ENCODE results near the gene RRAGD. TPM values are rescaled to one million over a fixed set of nuclear protein-coding genes. Genes with fewer than 3 reads are reported as not detected.

Gene RRAGD
- total and polyA plus RNA-seq, 2 experiments from 2014 or later: 7.0 to 20.1 TPM

GRCh38 chr6:89330910-89331309 lies 81.2 kb downstream of the RRAGD start (continued):
- TF ChIP-seq, protein P1, sequence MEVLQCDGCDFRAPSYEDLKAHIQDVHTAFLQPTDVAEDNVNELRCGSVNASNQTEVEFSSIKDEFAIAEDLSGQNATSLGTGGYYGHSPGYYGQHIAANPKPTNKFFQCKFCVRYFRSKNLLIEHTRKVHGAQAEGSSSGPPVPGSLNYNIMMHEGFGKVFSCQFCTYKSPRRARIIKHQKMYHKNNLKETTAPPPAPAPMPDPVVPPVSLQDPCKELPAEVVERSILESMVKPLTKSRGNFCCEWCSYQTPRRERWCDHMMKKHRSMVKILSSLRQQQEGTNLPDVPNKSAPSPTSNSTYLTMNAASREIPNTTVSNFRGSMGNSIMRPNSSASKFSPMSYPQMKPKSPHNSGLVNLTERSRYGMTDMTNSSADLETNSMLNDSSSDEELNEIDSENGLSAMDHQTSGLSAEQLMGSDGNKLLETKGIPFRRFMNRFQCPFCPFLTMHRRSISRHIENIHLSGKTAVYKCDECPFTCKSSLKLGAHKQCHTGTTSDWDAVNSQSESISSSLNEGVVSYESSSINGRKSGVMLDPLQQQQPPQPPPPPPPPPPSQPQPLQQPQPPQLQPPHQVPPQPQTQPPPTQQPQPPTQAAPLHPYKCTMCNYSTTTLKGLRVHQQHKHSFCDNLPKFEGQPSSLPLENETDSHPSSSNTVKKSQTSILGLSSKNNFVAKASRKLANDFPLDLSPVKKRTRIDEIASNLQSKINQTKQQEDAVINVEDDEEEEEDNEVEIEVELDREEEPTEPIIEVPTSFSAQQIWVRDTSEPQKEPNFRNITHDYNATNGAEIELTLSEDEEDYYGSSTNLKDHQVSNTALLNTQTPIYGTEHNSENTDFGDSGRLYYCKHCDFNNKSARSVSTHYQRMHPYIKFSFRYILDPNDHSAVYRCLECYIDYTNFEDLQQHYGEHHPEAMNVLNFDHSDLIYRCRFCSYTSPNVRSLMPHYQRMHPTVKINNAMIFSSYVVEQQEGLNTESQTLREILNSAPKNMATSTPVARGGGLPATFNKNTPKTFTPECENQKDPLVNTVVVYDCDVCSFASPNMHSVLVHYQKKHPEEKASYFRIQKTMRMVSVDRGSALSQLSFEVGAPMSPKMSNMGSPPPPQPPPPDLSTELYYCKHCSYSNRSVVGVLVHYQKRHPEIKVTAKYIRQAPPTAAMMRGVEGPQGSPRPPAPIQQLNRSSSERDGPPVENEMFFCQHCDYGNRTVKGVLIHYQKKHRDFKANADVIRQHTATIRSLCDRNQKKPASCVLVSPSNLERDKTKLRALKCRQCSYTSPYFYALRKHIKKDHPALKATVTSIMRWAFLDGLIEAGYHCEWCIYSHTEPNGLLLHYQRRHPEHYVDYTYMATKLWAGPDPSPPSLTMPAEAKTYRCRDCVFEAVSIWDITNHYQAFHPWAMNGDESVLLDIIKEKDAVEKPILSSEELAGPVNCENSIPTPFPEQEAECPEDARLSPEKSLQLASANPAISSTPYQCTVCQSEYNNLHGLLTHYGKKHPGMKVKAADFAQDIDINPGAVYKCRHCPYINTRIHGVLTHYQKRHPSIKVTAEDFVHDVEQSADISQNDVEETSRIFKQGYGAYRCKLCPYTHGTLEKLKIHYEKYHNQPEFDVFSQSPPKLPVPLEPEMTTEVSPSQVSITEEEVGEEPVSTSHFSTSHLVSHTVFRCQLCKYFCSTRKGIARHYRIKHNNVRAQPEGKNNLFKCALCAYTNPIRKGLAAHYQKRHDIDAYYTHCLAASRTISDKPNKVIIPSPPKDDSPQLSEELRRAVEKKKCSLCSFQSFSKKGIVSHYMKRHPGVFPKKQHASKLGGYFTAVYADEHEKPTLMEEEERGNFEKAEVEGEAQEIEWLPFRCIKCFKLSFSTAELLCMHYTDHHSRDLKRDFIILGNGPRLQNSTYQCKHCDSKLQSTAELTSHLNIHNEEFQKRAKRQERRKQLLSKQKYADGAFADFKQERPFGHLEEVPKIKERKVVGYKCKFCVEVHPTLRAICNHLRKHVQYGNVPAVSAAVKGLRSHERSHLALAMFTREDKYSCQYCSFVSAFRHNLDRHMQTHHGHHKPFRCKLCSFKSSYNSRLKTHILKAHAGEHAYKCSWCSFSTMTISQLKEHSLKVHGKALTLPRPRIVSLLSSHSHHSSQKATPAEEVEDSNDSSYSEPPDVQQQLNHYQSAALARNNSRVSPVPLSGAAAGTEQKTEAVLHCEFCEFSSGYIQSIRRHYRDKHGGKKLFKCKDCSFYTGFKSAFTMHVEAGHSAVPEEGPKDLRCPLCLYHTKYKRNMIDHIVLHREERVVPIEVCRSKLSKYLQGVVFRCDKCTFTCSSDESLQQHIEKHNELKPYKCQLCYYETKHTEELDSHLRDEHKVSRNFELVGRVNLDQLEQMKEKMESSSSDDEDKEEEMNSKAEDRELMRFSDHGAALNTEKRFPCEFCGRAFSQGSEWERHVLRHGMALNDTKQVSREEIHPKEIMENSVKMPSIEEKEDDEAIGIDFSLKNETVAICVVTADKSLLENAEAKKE (CRISPR knock-in tag; IDR thresholded peaks at IDR 0.05): no peak
- TF ChIP-seq ZNF114 (CRISPR knock-in tag; IDR thresholded peaks at IDR 0.05): no peak
- TF ChIP-seq, protein P2, sequence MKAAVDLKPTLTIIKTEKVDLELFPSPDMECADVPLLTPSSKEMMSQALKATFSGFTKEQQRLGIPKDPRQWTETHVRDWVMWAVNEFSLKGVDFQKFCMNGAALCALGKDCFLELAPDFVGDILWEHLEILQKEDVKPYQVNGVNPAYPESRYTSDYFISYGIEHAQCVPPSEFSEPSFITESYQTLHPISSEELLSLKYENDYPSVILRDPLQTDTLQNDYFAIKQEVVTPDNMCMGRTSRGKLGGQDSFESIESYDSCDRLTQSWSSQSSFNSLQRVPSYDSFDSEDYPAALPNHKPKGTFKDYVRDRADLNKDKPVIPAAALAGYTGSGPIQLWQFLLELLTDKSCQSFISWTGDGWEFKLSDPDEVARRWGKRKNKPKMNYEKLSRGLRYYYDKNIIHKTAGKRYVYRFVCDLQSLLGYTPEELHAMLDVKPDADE (IDR thresholded peaks at IDR 0.05): no peak
- no peak for TF ChIP-seq JUNB (IDR thresholded peaks at IDR 0.05; ENCODE audit: unreplicated experiment)
- no peak for TF ChIP-seq NANOG (IDR thresholded peaks at IDR 0.05; ENCODE audit: borderline replicate concordance)

GRCh38 chr6:89328976-89329375 lies 83.1 kb downstream of the RRAGD start:
- Mint-ChIP-seq H3K36me3 (ENCODE audit: low read depth) (no peaks in the 10 kb centered on the region; the same call in 2 of the 3 replicates), H3K4me3 (no peak overlapping the region), H3K4me1 (no peaks in the 10 kb centered on the region), H3K27ac (no peak overlapping the region), H3K27me3 (ENCODE audit: insufficient read depth, low read depth, poor library complexity) (no peaks in the 10 kb centered on the region), H3K9me3 (no peaks in the 10 kb centered on the region)
- Histone ChIP-seq H3K27ac (ENCODE audit: low read depth) (no peak overlapping the region), H4K20me1 (replicated peaks; ENCODE audit: insufficient read depth) (no peaks in the 10 kb centered on the region), H3K4me3 (no peak overlapping the region), H3K9me2 (ENCODE audit: insufficient read depth) (no peaks in the 10 kb centered on the region), H3K79me2 (replicated peaks; ENCODE audit: insufficient read depth) (no peaks in the 10 kb centered on the region), H3K27me3 (ENCODE audit: insufficient read depth) (no peaks in the 10 kb centered on the region), H3K4me1 (ENCODE audit: insufficient read depth) (peaks cover 10% of the 10 kb centered on the region), H3K4me2 (no peak overlapping the region), H2AFZ (no peak overlapping the region), H3K36me3 (ENCODE audit: insufficient read depth) (no peaks in the 10 kb centered on the region), H3F3A (replicated peaks; ENCODE audit: low read depth) (no peaks in the 10 kb centered on the region)
- ATAC-seq (no peak), DNase-seq (ENCODE audit: low spot score) (no peak)
- TF ChIP-seq JUNB (IDR thresholded peaks at IDR 0.05; ENCODE audit: unreplicated experiment) (no peak), REST (IDR thresholded peaks at IDR 0.05; ENCODE audit: unreplicated experiment) (no peak), EZH2 (IDR thresholded peaks at IDR 0.05; ENCODE audit: low read depth, unreplicated experiment) (no peak), EZH2phosphoT487 (IDR thresholded peaks at IDR 0.05; ENCODE audit: unreplicated experiment) (no peak), STAT1 (IDR thresholded peaks at IDR 0.05; ENCODE audit: unreplicated experiment) (no peak), POLR2AphosphoS5 (IDR thresholded peaks at IDR 0.05; ENCODE audit: low read depth) (no peak), ZNF331 (CRISPR knock-in tag; IDR thresholded peaks at IDR 0.05; ENCODE audit: low read depth) (no peak)
- TF ChIP-seq, protein P3, sequence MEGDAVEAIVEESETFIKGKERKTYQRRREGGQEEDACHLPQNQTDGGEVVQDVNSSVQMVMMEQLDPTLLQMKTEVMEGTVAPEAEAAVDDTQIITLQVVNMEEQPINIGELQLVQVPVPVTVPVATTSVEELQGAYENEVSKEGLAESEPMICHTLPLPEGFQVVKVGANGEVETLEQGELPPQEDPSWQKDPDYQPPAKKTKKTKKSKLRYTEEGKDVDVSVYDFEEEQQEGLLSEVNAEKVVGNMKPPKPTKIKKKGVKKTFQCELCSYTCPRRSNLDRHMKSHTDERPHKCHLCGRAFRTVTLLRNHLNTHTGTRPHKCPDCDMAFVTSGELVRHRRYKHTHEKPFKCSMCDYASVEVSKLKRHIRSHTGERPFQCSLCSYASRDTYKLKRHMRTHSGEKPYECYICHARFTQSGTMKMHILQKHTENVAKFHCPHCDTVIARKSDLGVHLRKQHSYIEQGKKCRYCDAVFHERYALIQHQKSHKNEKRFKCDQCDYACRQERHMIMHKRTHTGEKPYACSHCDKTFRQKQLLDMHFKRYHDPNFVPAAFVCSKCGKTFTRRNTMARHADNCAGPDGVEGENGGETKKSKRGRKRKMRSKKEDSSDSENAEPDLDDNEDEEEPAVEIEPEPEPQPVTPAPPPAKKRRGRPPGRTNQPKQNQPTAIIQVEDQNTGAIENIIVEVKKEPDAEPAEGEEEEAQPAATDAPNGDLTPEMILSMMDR (conservative IDR thresholded peaks at IDR 0.05; ENCODE audit: low read depth in 2 of 2): no peak
